Stimulated activated CD8-positive, alpha-beta memory T cell treated with anti-CD3 and anti-CD28 coated beads, Interleukin-15, amount 100 ng/mL, for 24 hours (primary cell): ENCODE results near the gene TBXAS1.
"Not testable (repeated sequence)": the region's sequence is repeated elsewhere in the genome, so short reads cannot be mapped to it uniquely, and the experiment has no call there.

Source experiments
- DNase-seq: peaks from one replicate; pipeline ENCODE4 v3.0.0-alpha.2; 2020; ENCODE audit warnings: low read depth

Gene TBXAS1

DNA sequence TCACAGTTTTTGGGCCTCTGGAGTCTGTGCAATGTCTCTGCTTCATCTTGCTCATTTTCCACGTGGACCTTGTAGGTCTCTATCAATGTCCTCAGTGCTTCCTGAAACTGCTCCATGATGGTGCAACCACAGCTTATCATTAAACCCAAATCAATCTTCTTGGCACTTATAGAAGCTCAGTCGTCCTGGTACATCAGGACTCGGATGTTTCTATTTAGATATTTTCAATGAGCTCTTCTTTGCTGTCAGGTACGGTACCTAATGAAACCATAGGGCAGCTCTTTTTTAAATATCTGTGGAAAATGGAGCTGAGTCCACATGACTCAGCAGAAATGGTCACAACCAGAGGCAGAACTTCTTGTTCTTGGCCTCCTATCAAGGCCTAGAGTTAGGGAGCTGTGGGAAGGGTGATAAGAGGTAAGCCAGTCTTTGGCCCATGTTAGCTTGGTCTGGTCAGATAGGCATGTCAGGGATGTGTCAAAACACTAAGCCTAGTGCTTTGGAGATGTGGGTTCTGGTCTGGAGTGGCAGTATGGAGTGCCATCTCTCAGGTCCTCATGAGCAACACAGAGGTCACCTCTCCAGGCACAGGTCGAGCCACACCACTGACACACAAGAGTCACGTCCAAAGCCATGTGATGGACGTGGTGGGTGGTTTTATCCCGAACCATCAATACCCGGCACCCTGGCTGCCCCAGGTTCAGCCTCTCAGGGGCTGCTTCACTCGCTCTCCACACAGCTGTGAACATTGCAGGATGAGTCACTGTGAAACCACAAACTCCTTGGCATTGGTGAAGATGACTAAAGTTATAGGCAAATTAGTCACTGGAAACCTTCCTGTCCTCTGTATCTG is 87.0 kb downstream of the TBXAS1 start:
- DNase-seq, result peak; percentile 14

DNA sequence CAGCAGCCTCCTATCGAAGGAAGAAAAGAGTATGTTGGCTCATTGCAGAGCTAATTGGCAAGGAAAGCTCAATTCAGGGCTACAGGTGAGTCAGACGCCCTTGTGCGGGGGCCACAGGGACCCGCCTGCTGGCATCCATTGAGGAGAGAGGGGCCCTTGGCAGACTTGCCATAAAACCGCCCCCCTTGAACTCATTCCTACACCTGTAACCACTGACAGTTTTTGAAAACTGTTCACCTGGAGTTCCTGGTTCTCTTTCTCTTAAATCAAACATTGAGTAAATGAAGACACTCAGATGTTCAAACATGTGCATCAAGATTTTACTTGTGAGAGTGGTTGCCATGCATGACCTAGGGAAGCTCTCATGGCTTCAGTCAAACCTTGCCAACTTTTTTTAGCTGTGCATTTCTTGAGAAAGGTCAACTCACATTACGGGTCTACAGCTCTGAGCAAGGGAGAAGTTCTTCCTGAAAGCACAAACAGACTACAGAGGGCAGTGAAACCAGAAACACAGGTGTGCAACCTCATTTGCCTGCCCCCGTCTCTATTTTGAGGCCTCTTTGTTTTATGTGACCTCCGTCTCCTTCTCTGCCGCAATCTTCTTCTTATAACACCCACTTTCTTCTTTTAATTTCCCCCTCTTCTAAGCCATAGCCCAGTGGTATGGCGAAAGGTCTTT is 87.8 kb downstream of the TBXAS1 start:
- no peak for DNase-seq

DNA sequence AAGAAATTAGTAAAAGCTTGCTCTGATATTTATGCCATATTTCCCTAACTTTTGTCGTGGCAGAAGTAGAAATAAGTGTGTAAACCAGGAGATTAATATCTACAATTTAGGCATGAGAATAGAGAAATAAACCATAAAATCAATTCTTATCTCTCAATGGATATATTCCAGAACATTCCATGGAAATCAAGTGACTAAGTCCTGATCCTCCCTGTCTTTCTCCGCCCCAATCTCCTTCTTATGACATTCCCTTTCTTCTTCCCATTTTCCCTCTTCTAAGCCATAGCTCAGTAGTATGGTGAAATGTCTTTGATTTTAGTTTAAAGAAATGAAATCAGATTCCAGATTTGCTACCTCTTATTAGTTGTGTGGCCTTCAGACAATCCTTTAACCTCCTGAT is 88.8 kb downstream of the TBXAS1 start:
- no peak for DNase-seq

DNA sequence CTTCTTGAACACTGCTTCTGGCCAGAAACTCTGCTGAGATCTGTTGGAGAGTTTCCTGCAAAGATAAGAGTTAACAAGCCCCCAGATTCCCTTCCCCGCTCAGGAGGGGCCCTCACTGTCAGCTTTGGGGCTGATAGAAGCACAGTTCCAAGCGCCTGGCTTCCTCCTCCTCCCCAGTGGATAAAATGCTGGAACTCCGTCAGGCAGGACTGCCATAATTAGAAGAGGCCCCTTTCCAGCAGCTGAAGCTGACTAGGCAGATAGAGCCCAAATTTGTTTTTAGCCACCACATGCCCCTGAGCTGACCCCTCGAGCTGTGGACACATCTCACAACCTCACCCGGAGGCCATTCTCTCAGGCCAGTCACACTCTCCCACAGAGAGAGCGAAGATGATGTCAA is 89.4 kb downstream of the TBXAS1 start:
- DNase-seq, result no peak

DNA sequence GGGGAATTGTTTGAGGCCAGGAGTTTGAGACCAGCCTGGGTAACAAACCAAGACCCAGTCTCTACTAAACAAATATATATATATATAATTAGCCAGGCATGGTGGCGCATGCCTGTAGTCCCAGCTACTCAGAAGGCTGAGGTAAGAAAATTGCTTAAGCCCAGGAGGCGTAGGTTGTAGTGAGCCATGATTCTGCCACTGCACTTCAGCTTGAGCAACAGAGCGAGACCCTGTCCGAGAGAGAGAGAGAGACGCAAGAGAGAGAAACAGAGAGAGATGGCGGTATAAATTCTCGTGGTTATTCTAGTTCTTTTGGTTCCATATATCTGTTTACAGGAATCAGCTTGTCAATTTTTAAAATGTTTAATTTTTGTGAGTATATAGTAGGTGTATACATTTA is 94.0 kb downstream of the TBXAS1 start:
- DNase-seq, result no peak

DNA sequence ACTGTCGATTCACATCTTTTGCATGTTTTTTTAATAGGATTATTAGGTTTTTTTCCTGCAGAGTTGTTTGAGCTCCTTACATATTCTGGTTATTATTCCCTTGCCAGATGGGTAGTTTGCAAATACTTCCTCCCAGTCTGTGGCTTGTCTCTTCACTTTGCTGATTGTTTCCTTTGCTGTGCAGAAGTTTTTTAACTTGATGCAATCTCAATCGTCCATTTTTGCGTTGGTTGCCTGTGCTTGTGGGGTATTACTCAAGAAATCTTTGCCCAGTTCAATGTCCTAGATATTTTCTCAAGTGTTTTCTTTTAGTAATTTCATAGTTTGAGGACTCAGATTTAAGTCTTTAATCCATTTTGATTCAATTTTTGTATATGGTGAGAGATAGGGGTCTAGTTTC is 95.4 kb downstream of the TBXAS1 start:
- DNase-seq, result no peak

DNA sequence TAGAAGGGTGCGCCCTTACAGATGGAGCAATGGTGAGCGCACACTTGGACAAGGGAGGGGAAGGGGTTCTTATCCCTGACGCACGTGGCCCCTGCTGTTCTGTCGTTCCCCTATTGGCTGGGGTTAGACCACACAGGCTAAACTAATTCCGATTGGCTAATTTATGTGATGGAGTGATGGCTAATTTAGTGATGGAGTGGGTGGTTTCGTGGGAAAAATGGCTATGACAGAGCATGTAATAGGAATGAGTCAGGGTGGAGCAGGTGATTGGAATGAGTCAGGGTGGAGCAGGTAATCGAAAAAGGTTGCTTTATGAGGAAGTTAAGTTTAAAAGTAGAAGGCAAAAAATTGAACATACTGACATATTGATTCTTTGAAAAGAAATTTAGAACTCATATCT is 100.2 kb downstream of the TBXAS1 start:
- DNase-seq, result not testable (repeated sequence)

DNA sequence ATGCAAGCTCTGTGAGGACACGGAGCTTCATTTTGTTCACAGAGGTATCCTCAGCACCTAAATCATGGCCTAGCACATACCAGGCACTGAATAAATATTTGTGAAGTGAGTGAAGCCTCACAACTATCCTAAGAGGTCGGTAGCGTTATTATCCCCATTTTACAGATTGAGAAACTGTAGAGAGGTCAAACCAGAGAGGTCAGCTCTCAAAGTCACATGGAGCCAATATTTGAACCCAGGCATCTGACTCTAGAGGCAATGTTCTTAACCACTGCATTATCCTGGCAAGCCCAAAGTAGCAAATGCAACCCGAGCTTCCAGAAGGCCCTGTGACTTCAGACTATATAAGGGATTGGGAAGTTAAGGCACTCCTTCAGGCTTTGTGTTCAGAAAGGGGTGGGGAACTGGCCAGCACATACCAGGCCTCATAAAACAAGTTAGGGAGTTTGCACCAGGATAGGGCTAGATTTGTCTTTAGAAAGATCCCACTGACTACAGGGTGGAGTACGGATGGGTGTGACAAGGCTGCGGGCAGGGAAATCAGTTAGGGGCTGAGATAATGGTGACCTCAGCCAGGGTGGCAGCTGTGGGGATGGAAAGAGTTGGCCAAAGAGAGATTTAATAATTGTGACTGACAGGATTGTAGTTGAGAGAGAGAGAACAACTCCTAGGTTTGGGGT is 101.4 kb downstream of the TBXAS1 start:
- no peak for DNase-seq

DNA sequence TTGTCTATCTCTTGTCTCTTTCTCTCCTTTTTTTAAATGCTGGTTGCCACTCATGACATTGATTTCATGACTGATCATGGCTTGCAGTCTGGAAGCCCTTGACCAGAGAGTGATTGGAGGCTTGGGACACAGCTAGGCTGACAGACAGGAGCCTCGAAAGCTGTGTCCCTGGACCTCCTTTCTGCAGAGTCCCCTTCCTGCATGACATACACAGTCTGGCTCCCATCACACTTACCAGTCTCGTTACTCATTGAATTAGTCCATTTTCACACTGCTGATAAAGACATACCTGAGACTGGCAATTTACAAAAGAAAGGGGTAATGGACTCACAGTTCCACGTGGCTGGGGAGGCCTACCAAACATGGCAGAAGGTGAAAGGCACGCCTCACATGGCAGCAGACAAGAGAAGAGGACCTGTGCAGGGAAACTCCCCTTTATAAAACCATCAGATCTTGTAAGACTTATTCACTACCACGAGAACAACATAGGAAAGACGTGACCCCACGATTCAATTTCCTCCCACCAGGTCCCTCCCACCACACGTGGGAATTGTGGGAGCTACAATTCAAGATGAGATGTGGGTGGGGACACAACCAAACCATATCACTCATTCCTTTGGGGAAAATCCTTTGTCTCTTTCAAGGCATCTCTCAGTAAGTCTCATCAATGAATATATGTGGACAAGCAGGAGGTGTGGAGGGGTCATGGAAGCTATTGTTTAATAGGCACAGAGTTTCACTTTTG is 102.3 kb downstream of the TBXAS1 start:
- DNase-seq, result no peak

DNA sequence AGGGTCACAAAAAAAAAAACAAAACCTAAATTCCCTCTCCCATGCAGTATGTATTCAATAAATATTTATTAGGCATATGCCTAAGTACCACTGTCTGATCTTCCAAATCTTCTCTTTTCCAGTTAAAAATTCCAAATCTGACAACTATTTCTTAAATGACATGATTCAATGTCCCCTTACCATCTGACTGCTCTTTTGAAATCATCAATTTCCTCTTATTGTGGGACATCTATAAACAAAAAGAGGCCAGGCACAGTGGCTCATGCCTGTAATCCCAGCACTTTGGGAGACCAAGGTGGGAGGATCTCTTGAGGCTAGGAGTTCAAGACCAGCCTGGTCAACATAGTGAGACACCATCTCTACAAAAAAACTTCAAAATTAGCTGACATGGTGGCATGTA is 103.5 kb downstream of the TBXAS1 start:
- DNase-seq, result no peak

DNA sequence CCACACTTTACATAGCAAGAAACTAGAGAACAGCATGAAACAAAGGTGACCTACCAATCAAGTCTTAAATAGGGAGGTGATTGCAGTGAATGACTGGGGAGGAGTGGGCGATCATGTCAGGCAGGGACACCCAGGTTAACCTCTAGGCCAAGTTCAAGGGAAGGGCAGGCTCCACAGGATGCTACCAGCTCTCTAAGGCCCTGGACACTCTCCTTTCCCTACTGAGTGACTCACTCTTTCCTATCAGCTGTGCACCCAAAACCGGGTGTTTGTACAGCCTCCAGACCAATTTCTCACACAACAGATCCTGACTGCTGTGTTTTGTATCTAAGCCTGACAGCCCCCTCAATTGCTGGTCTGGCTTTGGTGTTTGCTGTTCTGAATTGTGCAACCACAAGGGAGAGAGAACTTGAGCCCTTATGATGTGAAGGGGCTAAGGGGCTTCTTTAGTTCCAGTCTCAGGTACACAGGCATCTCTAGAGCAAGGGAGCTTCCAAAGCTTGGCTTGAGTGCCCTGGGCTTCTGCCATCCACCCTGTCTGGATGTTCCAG is 107.8 kb downstream of the TBXAS1 start:
- DNase-seq, result no peak

DNA sequence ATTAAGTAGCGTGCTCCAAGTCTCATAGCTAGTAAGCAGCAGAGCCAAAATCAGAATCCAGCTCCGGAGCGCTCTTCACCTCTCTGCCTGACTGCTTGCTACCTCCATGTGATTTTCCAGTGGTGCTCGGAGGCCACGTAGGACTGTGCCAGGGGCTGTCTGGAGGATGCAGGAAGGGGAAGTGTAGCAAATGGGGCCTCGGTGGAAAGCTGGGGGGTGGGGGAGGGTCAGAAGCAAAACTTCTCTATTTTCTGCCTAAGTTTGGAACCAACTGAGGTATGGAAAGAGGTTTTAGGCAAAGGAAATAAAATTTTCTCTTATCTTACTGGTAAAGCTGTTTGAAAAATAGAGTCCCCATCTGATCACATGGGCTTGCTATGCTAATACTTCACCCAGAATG is 108.7 kb downstream of the TBXAS1 start:
- no peak for DNase-seq

DNA sequence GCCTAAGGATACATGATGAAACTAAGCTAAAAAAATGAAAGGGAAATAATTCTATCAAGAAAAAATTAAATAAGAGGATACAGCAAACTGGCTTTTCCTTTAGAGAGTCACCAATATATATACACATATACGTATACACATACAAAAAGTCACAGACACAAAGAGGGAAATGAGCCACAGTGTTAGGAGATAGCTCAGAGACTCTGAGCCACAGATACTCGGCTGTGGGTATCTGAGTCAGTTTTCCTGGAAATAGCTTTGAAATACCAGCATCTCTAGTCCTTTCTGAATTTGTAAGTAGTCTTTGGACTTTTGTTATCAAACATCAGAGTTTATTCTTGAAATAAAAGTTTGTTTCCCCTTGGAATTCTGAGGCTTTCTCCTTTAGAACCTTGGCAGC is 111.8 kb downstream of the TBXAS1 start:
- no peak for DNase-seq

DNA sequence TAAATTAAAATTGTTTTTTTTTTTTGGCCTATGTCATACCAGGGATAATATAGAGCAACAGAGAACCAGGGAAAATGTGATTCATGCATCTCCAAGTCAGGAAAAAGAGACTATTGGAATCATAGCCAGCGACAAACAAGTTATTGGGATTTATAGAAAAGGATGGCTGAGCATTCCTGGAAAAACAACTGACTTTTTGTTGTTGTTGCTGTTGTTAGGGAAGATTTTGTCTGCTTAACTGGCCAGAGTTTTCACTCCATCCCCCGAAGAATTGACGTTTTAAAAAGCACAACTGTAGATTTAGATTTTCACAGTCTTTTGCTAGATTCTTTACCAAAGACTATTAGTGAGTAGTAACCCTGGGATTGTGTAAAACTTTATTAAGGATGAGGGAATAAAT is 112.4 kb downstream of the TBXAS1 start:
- DNase-seq, result no peak

DNA sequence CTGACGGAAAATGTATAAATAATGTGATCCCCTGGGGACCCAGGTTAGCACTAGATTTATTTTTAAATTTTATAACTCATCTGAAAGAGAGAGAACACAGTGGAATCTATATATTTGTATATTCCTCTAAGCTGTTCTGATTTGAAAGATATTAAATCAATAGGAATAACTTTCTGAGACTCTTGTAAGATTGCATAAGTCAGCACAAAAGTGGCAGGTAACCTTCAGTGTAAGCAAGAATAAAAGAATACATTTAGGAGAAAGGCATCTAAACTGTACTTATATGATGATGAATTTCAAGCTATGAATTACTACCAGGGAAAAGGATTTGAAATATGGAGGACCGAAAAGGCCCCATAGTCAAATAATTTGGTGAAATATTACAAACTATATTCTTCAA is 112.8 kb downstream of the TBXAS1 start:
- DNase-seq, result no peak

DNA sequence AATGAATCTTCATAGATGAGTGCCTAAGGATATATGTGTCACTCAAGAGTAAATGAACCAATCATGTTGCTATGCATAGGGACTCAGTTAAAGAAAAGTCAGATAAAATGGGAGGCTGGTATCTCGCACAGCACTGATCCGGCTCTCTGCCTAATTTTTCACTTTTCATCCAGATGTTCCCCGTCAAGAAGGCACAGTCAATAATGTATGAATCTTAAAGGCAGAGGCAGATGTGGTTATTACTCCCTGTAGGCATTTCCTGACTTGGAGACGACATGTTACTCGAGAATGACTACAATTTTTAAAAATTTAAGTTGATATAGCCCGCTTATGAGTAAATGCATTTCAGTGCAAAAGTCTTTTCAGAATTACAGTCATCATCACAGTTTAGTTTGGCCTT is 113.6 kb downstream of the TBXAS1 start:
- no peak for DNase-seq

DNA sequence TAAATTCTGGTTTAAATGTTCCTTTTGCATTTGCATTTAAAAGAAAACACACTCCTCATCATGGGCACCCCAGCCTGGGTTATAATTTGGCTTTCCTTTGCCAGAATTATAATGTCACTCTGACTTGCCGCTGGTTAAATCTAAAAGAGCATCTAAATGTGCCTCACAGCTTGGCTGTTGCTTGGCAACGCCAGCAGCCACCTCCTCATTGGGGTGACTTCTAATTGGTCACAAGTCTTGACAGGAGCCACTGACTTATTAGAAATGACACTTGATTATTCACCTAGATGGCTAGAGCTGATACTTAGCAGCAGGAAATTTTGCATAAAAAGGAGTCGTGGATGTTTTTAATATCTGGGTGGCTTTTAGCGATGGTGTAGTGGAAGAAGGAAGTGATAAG is 114.3 kb downstream of the TBXAS1 start:
- no peak for DNase-seq

DNA sequence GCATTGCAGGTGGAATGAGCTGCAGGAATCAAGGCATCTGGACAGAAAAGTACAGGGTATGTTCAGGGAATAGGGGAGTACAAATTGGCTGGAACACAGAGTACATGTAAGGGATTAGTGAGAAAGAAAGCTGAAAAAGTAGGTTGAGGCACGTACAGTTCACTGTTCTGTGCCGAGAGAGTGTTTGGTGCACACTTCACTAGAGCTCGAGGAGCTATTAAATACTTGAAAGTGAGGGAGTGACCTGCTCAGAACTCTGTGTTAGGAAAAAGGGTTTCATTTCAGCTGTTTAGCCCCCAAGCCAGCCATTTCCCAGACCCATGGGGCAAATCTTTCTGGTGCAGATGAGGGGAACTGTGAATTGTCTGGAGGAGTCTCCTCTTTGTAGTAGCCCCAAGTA is 115.2 kb downstream of the TBXAS1 start:
- no peak for DNase-seq

DNA sequence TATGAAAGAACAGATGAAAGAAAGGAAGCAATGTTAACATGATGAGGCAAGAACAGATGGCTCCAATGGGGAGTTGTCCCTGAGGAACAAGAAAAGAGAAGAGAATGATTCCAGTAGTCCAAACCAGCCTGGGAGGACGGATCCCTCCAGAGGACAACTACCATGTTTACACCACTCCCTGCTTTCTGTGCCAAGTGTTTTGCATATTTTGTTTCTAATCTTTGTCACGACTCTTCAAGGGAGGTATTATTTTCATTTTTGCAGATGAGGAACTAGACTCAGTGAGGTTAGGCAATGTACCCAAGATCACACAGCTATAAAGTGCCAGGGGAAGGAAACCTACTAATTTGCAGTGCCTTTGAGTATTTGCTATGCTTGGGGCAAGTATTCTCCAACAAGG is 117.5 kb downstream of the TBXAS1 start:
- DNase-seq, result no peak

DNA sequence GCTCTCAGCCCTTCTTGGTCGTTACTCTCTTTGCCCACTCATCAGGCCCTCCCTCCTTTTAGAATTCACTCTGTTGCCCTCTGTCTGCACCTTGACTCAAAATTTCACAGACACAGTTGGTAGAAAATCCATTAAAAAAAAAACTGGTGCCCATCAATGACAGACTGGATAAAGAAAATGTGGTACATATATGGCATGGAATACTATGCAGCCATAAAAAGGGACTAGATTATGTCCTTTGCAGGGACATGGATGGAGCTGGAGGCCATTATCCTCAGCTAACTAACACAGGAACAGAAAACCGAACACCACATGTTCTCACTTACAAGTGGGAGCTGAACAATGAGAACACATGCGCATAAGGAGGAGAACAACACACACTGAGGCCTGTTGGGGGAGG is 118.0 kb downstream of the TBXAS1 start:
- DNase-seq, result no peak

DNA sequence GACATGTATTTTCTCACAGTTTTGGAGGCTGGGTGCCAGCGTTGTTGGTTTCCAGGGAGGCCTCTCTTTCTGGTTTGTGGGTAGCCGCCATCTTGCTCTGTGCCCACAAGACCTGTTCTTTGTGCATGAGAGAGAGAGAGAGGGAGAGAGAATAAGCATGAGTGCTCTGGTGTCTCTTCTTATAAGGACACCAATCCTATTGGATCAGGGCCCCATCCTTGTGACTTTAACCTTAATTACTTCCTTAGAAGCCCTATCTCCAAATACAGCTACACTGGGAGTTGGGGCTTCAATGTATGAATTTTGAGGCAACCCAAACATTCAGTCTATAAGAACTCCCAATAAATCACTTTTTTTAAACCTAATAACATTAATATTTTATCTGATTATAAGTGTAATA is 119.1 kb downstream of the TBXAS1 start:
- DNase-seq, result no peak
